GM20431 (cell line): ENCODE measurements around the gene ALS2CL.
"Not testable (repeated sequence)": the region's sequence is repeated elsewhere in the genome, so short reads cannot be mapped to it uniquely, and the experiment has no call there.

Experiments
- in situ Hi-C: fragments of 300-500 bp; cut with MseI, MboI; formaldehyde crosslinking; loops from one replicate; pipeline ENCODE4 v1.15.0; 2020; ENCODE audit warnings: low sequenced_read_pairs; ENCODE audit not compliant: unreplicated experiment

The ALS2CL gene, protein sequence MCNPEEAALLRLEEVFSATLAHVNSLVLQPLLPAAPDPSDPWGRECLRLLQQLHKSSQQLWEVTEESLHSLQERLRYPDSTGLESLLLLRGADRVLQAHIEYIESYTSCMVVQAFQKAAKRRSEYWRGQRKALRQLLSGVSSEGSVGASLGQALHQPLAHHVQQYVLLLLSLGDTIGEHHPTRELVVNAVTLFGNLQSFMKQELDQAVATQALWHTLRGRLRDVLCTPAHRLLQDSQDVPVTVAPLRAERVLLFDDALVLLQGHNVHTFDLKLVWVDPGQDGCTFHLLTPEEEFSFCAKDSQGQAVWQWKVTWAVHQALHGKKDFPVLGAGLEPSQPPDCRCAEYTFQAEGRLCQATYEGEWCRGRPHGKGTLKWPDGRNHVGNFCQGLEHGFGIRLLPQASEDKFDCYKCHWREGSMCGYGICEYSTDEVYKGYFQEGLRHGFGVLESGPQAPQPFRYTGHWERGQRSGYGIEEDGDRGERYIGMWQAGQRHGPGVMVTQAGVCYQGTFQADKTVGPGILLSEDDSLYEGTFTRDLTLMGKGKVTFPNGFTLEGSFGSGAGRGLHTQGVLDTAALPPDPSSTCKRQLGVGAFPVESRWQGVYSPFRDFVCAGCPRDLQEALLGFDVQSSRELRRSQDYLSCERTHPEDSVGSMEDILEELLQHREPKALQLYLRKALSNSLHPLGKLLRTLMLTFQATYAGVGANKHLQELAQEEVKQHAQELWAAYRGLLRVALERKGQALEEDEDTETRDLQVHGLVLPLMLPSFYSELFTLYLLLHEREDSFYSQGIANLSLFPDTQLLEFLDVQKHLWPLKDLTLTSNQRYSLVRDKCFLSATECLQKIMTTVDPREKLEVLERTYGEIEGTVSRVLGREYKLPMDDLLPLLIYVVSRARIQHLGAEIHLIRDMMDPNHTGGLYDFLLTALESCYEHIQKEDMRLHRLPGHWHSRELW

DNA sequence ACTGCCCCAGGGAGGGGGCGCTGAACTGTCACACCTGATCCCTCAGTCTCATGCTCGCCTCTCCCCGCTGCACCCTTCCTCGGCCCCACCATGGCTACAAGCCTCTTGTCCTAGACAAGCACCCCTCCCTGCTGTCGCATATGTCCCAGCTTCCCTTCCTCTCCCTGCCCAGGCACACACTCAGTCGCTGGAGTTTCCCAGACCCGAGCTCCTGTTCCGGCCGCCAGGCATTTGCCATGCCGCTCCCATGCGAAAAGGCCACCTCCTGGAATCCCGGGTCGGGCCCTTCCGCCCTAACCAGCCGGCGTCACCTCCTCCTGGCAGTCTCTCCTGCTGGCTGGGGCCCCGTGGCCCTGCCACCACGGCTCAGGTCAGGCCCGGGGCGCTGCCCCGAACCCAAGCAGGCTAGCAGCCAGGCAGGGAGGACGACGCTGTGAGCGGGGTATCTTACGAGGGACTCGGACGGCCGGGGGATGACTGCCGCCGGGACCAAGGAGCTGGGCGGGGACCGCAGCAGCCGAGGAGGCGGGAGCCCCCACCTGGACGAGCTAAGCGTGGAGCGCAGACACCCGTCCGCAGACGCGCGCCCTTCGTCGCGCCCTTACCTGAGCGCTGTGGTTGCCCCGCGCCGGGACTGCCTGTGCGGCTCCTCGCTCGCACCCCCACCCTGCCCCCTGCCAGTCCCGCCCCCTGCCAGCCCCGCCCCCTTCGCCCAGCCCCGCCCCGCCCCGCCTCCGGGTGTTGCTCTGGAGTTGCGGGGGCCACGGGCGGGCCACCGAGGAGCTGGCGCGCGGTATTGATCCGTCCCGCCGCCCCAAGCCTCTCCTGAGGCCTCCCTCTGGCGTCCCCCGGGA, at the start of gene ALS2CL:
TSS of gene ALS2CL (minus strand) at position 642 of the 854 bp plus-strand sequence. CDS start 4,239 bp downstream, outside the sequence.
- in situ Hi-C loops = no loop called here

DNA sequence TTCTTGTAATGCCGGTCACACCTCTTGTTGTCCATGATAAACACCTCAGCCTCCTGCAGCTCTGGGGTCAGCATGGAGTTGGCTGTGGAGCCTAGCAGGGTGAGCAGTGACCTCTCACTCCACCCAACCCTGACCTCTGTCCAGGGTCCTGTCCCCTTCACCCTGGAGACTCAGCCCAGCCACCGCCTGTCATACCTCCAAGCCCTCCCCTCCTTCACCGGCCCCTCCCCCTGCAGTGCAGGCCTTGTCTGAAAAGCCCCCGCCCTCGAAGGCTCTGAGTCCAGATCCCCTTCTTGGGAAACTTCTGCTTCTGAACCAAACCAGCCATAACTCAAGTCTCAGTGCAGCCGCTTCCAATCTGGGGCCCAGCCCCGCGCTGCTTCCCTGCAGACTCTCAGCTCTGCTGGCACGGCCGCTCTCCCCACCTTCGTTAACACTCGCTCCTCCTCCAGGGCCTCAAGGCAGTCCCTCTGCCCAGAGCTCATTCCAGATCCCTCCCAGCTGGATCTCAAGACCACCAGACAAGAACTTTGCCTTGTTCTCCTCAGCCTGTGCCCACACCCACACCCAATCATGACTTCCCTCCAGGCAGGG, 49.6 kb upstream of the ALS2CL start:
- in situ Hi-C loops = no loop called here

- in situ Hi-C loops = not testable (repeated sequence)
Measured at GRCh38 chr3:46739565-46739964, 46.1 kb upstream of the ALS2CL start.

DNA sequence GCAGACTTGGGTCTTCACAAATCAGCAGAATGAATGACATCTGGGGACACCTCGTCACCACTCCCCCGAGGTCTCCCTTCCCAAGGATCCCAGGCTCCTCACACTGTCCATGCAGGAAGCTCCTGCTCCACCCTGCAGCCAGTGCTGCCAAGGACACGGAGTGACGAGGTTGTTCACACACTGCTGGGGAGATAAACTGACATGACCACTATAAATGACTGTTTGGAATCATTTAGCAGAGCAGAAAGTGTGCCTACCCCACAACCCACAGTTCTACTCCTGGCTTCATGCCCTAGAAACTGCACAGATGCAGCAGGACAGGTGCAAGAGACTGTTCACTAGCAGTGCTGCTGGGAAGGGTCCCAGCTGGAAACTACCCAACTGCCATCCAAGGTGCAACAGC, 43.9 kb upstream of the ALS2CL start:
- in situ Hi-C loops = no loop called here

- in situ Hi-C loops = no loop called here
Measured at GRCh38 chr3:46736006-46736872, 42.8 kb upstream of the ALS2CL start.

DNA sequence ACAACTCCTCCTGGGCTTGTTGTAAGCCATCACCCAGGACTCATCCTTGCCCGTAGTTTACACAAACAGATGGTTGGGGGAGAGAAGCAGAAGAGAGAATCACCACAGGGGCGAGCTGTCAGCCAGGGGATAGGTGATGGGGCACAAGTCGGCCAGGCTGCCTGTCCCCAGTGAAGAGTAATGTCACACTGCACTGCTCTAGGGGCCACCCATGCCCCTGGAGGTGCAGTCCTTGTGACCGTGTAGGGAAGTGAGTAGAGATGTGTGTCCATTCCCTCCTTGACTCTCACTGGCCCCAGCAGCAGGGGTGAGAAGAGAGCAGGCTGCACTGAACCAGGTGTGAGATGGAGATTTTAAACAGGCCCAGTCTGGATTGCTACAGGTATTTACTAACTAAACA, 41.3 kb upstream of the ALS2CL start:
- in situ Hi-C loops = no loop called here

DNA sequence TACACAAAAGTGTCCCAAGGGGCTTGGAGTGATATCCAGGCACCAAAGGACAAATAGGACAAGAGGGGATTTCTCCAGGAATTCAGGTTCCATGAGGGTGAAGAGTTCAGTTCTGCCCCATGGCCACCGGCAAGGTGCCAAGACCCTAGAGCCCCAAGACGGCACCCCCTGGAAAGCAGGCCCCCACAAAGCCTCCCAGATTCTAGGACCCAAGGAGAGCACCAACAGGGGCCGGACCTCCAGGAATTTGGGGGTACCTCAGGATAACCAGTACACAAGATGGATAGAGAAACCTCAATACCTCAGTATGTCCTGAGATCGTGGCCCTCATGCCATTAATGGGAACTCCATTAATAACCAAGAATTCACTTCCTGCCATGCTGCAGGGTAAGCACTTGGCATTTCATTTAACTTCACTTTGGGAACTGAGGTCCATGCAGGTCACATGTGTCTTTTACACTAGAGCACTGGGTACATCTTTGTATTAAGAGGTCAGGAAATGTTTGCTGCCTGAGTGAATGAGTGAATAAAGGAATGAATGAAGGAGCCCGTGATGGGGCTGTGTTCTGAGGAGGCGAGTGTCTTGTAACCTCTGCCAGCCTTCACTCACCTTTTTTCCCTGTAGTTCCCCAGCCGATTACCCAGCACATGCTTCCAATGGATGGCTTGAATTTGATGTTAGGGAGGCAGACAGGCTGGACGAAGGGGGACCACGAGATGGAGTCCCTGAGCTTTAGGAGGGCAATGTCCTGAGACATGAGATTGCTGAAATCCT, 39.7 kb upstream of the ALS2CL start:
- in situ Hi-C loops = no loop called here

DNA sequence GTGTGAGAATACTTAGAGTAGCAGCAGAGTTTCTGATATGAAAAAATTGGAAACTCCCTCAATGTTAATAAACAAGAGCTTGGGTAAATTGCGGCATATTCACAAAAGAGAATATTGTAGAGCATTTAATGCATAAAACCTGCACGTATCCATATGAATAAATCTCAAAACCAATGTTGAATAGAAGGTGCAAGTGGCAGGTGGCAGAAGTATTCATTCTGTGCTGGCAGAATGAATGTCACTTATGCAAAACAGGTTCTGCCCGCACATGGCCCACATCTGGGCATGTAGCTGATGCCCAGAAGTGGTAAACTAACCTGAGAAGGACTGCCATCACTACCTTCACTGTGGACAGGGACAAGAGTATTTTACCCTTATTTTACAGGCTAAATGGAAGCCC, 38.3 kb upstream of the ALS2CL start:
- in situ Hi-C loops = no loop called here

DNA sequence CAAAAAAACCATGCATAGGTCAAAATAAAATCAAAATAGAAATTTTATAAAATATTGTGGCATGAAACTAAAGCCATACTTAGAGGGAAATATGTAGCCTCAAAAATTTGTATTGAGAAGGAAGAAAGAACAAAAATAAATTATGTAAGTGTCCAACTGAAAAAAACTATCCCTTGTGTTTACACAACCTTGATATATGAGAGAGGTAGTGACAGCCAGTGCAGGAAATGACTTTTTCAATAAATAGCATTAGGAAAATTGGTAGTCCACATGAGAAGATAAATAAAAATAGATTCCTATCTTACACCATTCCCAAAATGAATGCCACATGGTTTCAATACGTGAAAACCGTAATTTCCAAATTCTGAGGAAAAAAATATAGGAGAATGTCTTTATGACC, 37.3 kb upstream of the ALS2CL start:
- in situ Hi-C loops = no loop called here

GRCh38 chr3:46729038-46729437, 35.6 kb upstream of the ALS2CL start:
- in situ Hi-C loops = no loop called here

GRCh38 chr3:46725621-46726314, 32.3 kb upstream of the ALS2CL start:
- in situ Hi-C loops = no loop called here

GRCh38 chr3:46724424-46724823, 30.9 kb upstream of the ALS2CL start:
- in situ Hi-C loops = loop anchor here (25.0 kb wide), 1 partner anchor 613 kb away; no protein-coding TSS in a partner anchor

DNA sequence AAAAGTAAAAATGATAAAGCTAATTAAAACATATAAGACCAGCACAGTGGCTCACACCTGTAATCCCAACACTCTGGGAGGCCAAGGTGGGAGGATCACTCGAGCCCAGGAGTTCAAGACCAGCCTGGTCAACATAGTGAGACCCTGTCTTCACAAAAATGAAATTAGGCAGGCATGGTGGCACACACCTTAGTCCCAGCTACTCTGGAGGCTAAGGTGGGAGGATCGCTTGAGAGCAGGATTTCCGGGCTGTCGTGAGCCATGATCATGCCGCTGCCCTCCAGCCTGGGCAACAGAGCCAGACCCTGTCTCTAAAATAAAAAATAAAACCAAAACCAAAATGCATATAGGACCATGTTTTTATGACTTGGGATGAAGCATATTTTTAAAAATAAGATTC, 29.0 kb upstream of the ALS2CL start:
- in situ Hi-C loops = loop anchor here (25.0 kb wide), 1 partner anchor 615 kb away; no protein-coding TSS in a partner anchor

DNA sequence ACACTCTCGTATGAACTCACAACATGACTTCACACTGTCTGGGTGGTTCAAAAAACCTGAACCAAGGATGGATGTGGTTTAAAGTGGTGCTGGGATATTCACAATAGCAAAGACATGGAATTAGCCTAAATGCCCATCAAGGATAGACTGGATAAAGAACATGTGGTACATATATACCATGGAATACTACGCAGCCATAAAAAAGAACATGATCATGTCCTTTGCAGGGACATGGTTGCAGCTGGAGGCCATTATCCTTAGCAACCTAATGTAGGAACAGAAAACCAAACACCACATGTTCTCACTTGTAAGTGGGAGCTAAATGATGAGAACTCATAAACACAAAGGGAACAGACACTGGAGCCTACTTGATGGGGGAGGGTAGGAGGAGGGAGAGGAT, 27.5 kb upstream of the ALS2CL start:
- in situ Hi-C loops = loop anchor here (25.0 kb wide), 1 partner anchor 616 kb away; no protein-coding TSS in a partner anchor

- in situ Hi-C loops = loop anchor here (25.0 kb wide), 1 partner anchor 617 kb away; no protein-coding TSS in a partner anchor
Measured at GRCh38 chr3:46719735-46720271, 26.3 kb upstream of the ALS2CL start.

- in situ Hi-C loops = loop anchor here (25.0 kb wide), 1 partner anchor 618 kb away; no protein-coding TSS in a partner anchor
Measured at GRCh38 chr3:46719044-46719565, 25.6 kb upstream of the ALS2CL start.
